Activated B cell treated with CpG ODN at 0.5 μM for 24 hours (primary cell): Measurements from ENCODE around the gene SLC8A3. TPM values are rescaled to one million over a fixed set of nuclear protein-coding genes. Genes with fewer than 3 reads are reported as not detected.

ENCODE experiments used
- ATAC-seq: fragments of 200-7000 bp; cut with Tn5 transposase; one replicate; pipeline ENCODE4 v1.10.0; 2021; ENCODE audit warnings: low read depth, mild to moderate bottlenecking, moderate library complexity
- CTCF ChIA-PET: fragments of 350-600 bp; sonication (Branson Sonifier 250); formaldehyde crosslinking; loops from one replicate; lab custom pipeline; 2021; ENCODE audit warnings: antibody characterized with exemption; lab: Charles Lee
- POLR2A ChIA-PET: fragments of 350-600 bp; sonication (Branson Sonifier 250); formaldehyde crosslinking; loops from one replicate; lab custom pipeline; 2021; ENCODE audit warnings: antibody characterized with exemption; lab: Charles Lee
- DNase-seq: peaks from one replicate; pipeline ENCODE4 v3.0.0; 2022
- H3K27ac Mint-ChIP-seq: one replicate; pipeline ENCODE4 v1.8.0; 2020; ENCODE audit warnings: mixed read lengths
- H3K27me3 Mint-ChIP-seq: one replicate; pipeline ENCODE4 v1.8.0; 2021; ENCODE audit warnings: mixed read lengths
- H3K36me3 Mint-ChIP-seq: one replicate; pipeline ENCODE4 v1.8.0; 2021; ENCODE audit warnings: low read depth, mixed read lengths
- H3K4me1 Mint-ChIP-seq: one replicate; pipeline ENCODE4 v1.8.0; 2021; ENCODE audit warnings: mixed read lengths
- H3K4me3 Mint-ChIP-seq: one replicate; pipeline ENCODE4 v1.8.0; 2020; ENCODE audit warnings: mild to moderate bottlenecking, mixed read lengths
- H3K9me3 Mint-ChIP-seq: one replicate; pipeline ENCODE4 v1.8.0; 2020; ENCODE audit warnings: mixed read lengths
- CTCF ChIP-seq: fragments of 200-600 bp; IDR thresholded peaks from one replicate; pipeline ENCODE4 v1.8.0; 2022; ENCODE audit warnings: antibody characterized with exemption, mild to moderate bottlenecking
- intact Hi-C: fragments of 100-400 bp; cut with micrococcal nuclease; formaldehyde crosslinking; loops from one replicate; pipeline ENCODE4 v1.15.1; 2024
- total RNA-seq: library from RNA; stranded (reverse); gene quantifications from 2 replicates; pipeline ENCODE4 v1.2.3, GENCODE V29; 2022

Gene SLC8A3
- total RNA-seq, 1 donor from 2014 or later: 0.13 TPM

GRCh38 chr14:70027785-70028428 is 160.8 kb downstream of the SLC8A3 start:
- no peaks in the 10 kb centered on the region for H3K9me3 Mint-ChIP-seq
- no peak overlapping the region for H3K4me3 Mint-ChIP-seq
- no peak overlapping the region for H3K27ac Mint-ChIP-seq
- H3K27me3 Mint-ChIP-seq: peaks cover 4% of the 10 kb centered on the region
- intact Hi-C loops: loop anchor here (1.0 to 2.0 kb wide), 2 partner anchors 210 to 443 kb away; no protein-coding TSS in a partner anchor
- no peaks in the 10 kb centered on the region for H3K4me1 Mint-ChIP-seq
- H3K36me3 Mint-ChIP-seq: no peaks in the 10 kb centered on the region
- ChIA-PET CTCF (interaction anchor here (0.6 to 2.1 kb wide), 10 partner anchors 8 to 552 kb away, joined by 3 to 24 read pairs (median 4); no protein-coding TSS in a partner anchor), POLR2A (no interaction called here)
- DNase-seq: peak; percentile 55
- peak; percentile 19 for TF ChIP-seq CTCF
- peak; percentile 47 for ATAC-seq

GRCh38 chr14:70023871-70024270 is 164.9 kb downstream of the SLC8A3 start:
- intact Hi-C loops: no loop called here
- Mint-ChIP-seq H3K36me3 (no peaks in the 10 kb centered on the region), H3K4me3 (no peak overlapping the region), H3K27ac (no peak overlapping the region), H3K9me3 (no peaks in the 10 kb centered on the region), H3K27me3 (peaks cover 2% of the 10 kb centered on the region), H3K4me1 (peaks cover 2% of the 10 kb centered on the region)
- no peak for DNase-seq
- no peak for ATAC-seq
- POLR2A ChIA-PET: no interaction called here
- CTCF ChIA-PET: interaction anchor here (1.5 kb wide), 1 partner anchor 205 kb away, joined by 3 read pairs; no protein-coding TSS in a partner anchor
- TF ChIP-seq CTCF: no peak

DNA sequence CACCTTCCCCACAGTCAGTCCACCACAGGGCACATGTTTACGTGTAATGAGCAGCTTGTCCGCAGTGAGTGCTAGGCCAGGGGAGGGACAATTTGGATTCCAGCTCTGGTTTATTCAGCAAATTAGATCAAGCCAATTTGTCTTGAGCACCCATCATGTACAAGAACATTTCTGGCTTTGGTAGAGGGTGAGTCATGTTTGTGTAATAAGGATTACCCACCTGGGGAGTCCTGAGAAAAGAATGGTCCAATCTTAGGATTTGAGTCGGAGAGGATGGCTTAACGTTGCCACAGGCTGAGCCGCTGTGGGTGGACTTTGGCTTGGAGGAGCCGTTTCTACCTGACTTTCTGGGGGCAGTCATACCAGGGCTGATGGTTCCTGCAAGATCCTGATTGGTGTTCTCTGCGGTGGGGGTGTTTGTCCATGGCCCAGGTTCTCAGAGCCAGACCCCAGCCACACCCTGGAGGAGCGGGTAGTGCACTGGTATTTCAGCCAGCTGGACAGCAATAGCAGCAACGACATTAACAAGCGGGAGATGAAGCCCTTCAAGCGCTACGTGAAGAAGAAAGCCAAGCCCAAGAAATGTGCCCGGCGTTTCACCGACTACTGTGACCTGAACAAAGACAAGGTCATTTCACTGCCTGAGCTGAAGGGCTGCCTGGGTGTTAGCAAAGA is 165.8 kb downstream of the SLC8A3 start:
- no peaks in the 10 kb centered on the region for H3K9me3 Mint-ChIP-seq
- H3K4me3 Mint-ChIP-seq: no peak overlapping the region
- ATAC-seq: no peak
- ChIA-PET CTCF (no interaction called here), POLR2A (no interaction called here)
- peaks cover 8% of the 10 kb centered on the region for H3K4me1 Mint-ChIP-seq
- intact Hi-C loops: no loop called here
- no peaks in the 10 kb centered on the region for H3K36me3 Mint-ChIP-seq
- no peak for DNase-seq
- no peak overlapping the region for H3K27ac Mint-ChIP-seq
- no peaks in the 10 kb centered on the region for H3K27me3 Mint-ChIP-seq
- no peak for TF ChIP-seq CTCF

- no peak for TF ChIP-seq CTCF
- ATAC-seq (no peak), DNase-seq (no peak)
- CTCF ChIA-PET: no interaction called here
- H3K36me3 Mint-ChIP-seq: no peaks in the 10 kb centered on the region
- H3K4me1 Mint-ChIP-seq: peaks cover 8% of the 10 kb centered on the region
- H3K27ac Mint-ChIP-seq: no peak overlapping the region
- H3K4me3 Mint-ChIP-seq: no peak overlapping the region
- intact Hi-C loops: no loop called here
- POLR2A ChIA-PET: no interaction called here
- H3K27me3 Mint-ChIP-seq: no peaks in the 10 kb centered on the region
- H3K9me3 Mint-ChIP-seq: no peaks in the 10 kb centered on the region
Measured at GRCh38 chr14:70021548-70022220, 167.1 kb downstream of the SLC8A3 start.
